GM23338 (cell line): ENCODE results near the gene CHRNA5. TPM values are rescaled to one million over a fixed set of nuclear protein-coding genes. Genes with fewer than 3 reads are reported as not detected.

Source experiments
- ATAC-seq: fragments of 200-7000 bp; cut with Tn5 transposase; 3 replicates; pipeline ENCODE4 v1.9.1; 2020
- DNase-seq: peaks from one replicate; pipeline ENCODE4 v3.0.0-alpha.2; 2015; ENCODE audit warnings: low spot score
- H2AFZ ChIP-seq: fragments of 200-600 bp; sonication (generic); 2 replicates; pipeline ENCODE4 v1.8.0; 2016; ENCODE audit warnings: antibody characterized with exemption, mild to moderate bottlenecking, moderate library complexity
- H3F3A ChIP-seq: fragments of 200-600 bp; sonication (generic); replicated peaks from 2 replicates; pipeline ENCODE4 v1.8.0; 2017; ENCODE audit warnings: antibody characterized with exemption, mixed run types, low read depth
- H3K27ac ChIP-seq: fragments of 200-600 bp; sonication (generic); 2 replicates; pipeline ENCODE4 v1.6.1; 2016; ENCODE audit warnings: low read depth
- H3K27me3 ChIP-seq: fragments of 200-600 bp; sonication (generic); 2 replicates; pipeline ENCODE4 v1.8.0; 2016; ENCODE audit warnings: mild to moderate bottlenecking, mixed run types, moderate library complexity; ENCODE audit not compliant: insufficient read depth
- H3K36me3 ChIP-seq: fragments of 200-600 bp; sonication (generic); 2 replicates; pipeline ENCODE4 v1.8.0; 2016; ENCODE audit warnings: mild to moderate bottlenecking; ENCODE audit not compliant: insufficient read depth
- H3K4me1 ChIP-seq: fragments of 200-600 bp; sonication (generic); 2 replicates; pipeline ENCODE4 v1.8.0; 2016; ENCODE audit warnings: mild to moderate bottlenecking, moderate library complexity; ENCODE audit not compliant: insufficient read depth
- H3K4me2 ChIP-seq: fragments of 200-600 bp; sonication (generic); 2 replicates; pipeline ENCODE4 v1.7.1; 2017; ENCODE audit warnings: mixed run types
- H3K4me3 ChIP-seq: fragments of 200-600 bp; sonication (generic); 2 replicates; pipeline ENCODE4 v1.6.1; 2016; ENCODE audit warnings: mixed run types
- H3K79me2 ChIP-seq: fragments of 200-600 bp; sonication (generic); replicated peaks from 2 replicates; pipeline ENCODE4 v1.8.0; 2017; ENCODE audit warnings: mild to moderate bottlenecking; ENCODE audit not compliant: insufficient read depth
- H3K9me2 ChIP-seq: fragments of 200-600 bp; sonication (generic); 2 replicates; pipeline ENCODE4 v1.8.0; 2017; ENCODE audit not compliant: insufficient read depth
- H4K20me1 ChIP-seq: fragments of 200-600 bp; sonication (generic); replicated peaks from 2 replicates; pipeline ENCODE4 v1.8.0; 2017; ENCODE audit warnings: mild to moderate bottlenecking; ENCODE audit not compliant: insufficient read depth
- H3K27ac Mint-ChIP-seq: 2 replicates; pipeline ENCODE4 v1.8.0; 2020; ENCODE audit warnings: inconsistent platforms, mild to moderate bottlenecking, moderate library complexity, mixed read lengths
- H3K27me3 Mint-ChIP-seq: 3 replicates; pipeline ENCODE4 v1.8.0; 2022; ENCODE audit warnings: low read depth, mild to moderate bottlenecking, moderate library complexity, mixed read lengths, inconsistent platforms; ENCODE audit not compliant: insufficient read depth, poor library complexity
- H3K36me3 Mint-ChIP-seq: 3 replicates; pipeline ENCODE4 v1.8.0; 2021; ENCODE audit warnings: low read depth, mild to moderate bottlenecking, inconsistent platforms, moderate library complexity, mixed read lengths
- H3K4me1 Mint-ChIP-seq: 3 replicates; pipeline ENCODE4 v1.8.0; 2020; ENCODE audit warnings: mild to moderate bottlenecking, inconsistent platforms, mixed read lengths
- H3K4me3 Mint-ChIP-seq: 3 replicates; pipeline ENCODE4 v1.8.0; 2021; ENCODE audit warnings: moderate library complexity, mild to moderate bottlenecking, inconsistent platforms, mixed read lengths
- H3K9me3 Mint-ChIP-seq: 3 replicates; pipeline ENCODE4 v1.8.0; 2020; ENCODE audit warnings: moderate library complexity, mild to moderate bottlenecking, inconsistent platforms, mixed read lengths
- CREB1 ChIP-seq: fragments of 250-450 bp; sonication (Bioruptor Pico); IDR thresholded peaks from 2 replicates; pipeline ENCODE4 v1.5.0; 2020; ENCODE audit warnings: low read depth, mild to moderate bottlenecking, moderate library complexity
- EZH2 ChIP-seq: fragments of 200-600 bp; sonication (generic); IDR thresholded peaks from one replicate; pipeline ENCODE4 v1.8.0; 2017; ENCODE audit warnings: antibody characterized with exemption, mild to moderate bottlenecking, low read depth; ENCODE audit not compliant: unreplicated experiment
- EZH2phosphoT487 ChIP-seq: fragments of 200-600 bp; sonication (generic); IDR thresholded peaks from one replicate; pipeline ENCODE4 v1.8.1; 2018; ENCODE audit warnings: antibody characterized with exemption; ENCODE audit not compliant: unreplicated experiment
- JUNB ChIP-seq: IDR thresholded peaks from one replicate; pipeline ENCODE4 v1.6.1; 2016; ENCODE audit warnings: antibody characterized with exemption; ENCODE audit not compliant: unreplicated experiment
- NANOG ChIP-seq: IDR thresholded peaks from 2 replicates; pipeline ENCODE4 v1.6.1; 2016; ENCODE audit warnings: antibody characterized with exemption, borderline replicate concordance
- POLR2AphosphoS5 ChIP-seq: IDR thresholded peaks from 2 replicates; pipeline ENCODE4 v1.6.1; 2016; ENCODE audit warnings: antibody characterized with exemption, low read depth
- STAT1 ChIP-seq: IDR thresholded peaks from one replicate; pipeline ENCODE4 v1.6.1; 2016; ENCODE audit warnings: antibody characterized with exemption; ENCODE audit not compliant: unreplicated experiment
- ZNF331 ChIP-seq: fragments of 250-450 bp; sonication (Bioruptor Pico); IDR thresholded peaks from 2 replicates; pipeline ENCODE4 v1.5.0; 2020; ENCODE audit warnings: low read depth, mild to moderate bottlenecking, moderate library complexity
- polyA plus RNA-seq: library from polyadenylated mRNA; unstranded; fragments of >200 nt; fragmentation: Nextera tagmentation; extraction: Ambion mirVana; gene quantifications from 2 replicates; pipeline ENCODE4 v1.2.1, GENCODE V29; 2016
- total RNA-seq: library from RNA; depleted of rRNA; stranded (reverse); fragments of >200 nt; shearing (Covaris generic); gene quantifications from 2 replicates; pipeline ENCODE4 v1.2.3, GENCODE V29; 2014
- TF ChIP-seq, protein P1 (sequence below): IDR thresholded peaks from 2 replicates; pipeline ENCODE4 v1.6.1; 2016; ENCODE audit warnings: antibody characterized with exemption
- TF ChIP-seq, protein P2 (sequence below): IDR thresholded peaks from one replicate; pipeline ENCODE4 v1.6.1; 2018; ENCODE audit warnings: antibody characterized with exemption; ENCODE audit not compliant: unreplicated experiment
- TF ChIP-seq, protein P3 (sequence below): fragments of 250-450 bp; sonication (Bioruptor Pico); IDR thresholded peaks from 2 replicates; pipeline ENCODE4 v1.5.0; 2020; ENCODE audit warnings: mild to moderate bottlenecking, moderate library complexity

CHRNA5 gene
- total and polyA plus RNA-seq, 2 experiments from 2014 or later = 19.6 to 23.3 TPM

DNA sequence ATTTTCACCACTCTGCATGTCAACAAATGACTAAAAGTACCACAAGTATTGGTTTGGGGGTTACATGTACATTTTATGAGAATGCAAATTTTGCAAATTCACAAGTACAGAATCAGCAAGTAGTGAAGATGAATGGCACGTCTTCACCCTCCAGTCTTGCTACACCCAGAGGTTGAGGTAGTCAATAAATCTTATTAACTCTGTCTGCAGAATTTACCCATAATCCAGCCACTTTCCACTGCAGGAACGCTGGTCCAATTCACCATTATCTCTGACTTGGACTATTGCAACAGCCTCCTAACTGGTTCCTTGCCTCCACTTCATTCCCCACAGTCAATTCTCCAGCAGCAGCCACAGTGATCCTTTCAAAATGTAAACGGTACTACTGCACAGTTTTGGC lies 14.5 kb upstream of the CHRNA5 start (continued):
- no peak for TF ChIP-seq POLR2AphosphoS5
- TF ChIP-seq CREB1 = no peak
- TF ChIP-seq, protein P1, sequence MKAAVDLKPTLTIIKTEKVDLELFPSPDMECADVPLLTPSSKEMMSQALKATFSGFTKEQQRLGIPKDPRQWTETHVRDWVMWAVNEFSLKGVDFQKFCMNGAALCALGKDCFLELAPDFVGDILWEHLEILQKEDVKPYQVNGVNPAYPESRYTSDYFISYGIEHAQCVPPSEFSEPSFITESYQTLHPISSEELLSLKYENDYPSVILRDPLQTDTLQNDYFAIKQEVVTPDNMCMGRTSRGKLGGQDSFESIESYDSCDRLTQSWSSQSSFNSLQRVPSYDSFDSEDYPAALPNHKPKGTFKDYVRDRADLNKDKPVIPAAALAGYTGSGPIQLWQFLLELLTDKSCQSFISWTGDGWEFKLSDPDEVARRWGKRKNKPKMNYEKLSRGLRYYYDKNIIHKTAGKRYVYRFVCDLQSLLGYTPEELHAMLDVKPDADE = no peak
- TF ChIP-seq NANOG = no peak
- TF ChIP-seq EZH2phosphoT487 = no peak
- TF ChIP-seq, protein P2, sequence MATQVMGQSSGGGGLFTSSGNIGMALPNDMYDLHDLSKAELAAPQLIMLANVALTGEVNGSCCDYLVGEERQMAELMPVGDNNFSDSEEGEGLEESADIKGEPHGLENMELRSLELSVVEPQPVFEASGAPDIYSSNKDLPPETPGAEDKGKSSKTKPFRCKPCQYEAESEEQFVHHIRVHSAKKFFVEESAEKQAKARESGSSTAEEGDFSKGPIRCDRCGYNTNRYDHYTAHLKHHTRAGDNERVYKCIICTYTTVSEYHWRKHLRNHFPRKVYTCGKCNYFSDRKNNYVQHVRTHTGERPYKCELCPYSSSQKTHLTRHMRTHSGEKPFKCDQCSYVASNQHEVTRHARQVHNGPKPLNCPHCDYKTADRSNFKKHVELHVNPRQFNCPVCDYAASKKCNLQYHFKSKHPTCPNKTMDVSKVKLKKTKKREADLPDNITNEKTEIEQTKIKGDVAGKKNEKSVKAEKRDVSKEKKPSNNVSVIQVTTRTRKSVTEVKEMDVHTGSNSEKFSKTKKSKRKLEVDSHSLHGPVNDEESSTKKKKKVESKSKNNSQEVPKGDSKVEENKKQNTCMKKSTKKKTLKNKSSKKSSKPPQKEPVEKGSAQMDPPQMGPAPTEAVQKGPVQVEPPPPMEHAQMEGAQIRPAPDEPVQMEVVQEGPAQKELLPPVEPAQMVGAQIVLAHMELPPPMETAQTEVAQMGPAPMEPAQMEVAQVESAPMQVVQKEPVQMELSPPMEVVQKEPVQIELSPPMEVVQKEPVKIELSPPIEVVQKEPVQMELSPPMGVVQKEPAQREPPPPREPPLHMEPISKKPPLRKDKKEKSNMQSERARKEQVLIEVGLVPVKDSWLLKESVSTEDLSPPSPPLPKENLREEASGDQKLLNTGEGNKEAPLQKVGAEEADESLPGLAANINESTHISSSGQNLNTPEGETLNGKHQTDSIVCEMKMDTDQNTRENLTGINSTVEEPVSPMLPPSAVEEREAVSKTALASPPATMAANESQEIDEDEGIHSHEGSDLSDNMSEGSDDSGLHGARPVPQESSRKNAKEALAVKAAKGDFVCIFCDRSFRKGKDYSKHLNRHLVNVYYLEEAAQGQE = no peak
- no peak for TF ChIP-seq ZNF331 (CRISPR knock-in tag)

DNA sequence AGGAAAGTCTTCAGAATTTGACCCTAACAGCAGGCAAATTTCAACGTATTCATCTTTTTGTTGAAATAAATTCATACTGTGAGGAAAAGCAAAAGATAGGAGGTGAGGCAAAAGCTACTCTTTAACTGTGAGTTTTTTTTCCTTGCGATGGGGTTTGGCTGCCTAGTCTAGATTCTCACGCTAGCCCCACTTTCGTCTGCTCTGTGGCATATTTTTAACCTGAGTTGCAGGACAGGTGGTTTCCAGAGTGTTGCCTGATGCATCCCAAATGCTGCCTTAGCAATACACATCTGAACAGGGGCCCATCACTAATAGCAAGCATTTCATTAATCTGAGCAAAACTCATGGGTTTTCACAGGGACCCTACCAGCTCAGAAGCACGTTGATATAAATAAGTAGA lies 13.4 kb upstream of the CHRNA5 start:
- Histone ChIP-seq H3K27ac (no peak overlapping the region), H3K27me3 (no peaks in the 10 kb centered on the region), H3F3A (no peaks in the 10 kb centered on the region), H4K20me1 (peaks cover 1% of the 10 kb centered on the region; the same call in 1 of the 2 replicates), H3K4me1 (no peaks in the 10 kb centered on the region), H3K9me2 (no peaks in the 10 kb centered on the region), H3K4me2 (no peak overlapping the region), H3K36me3 (peaks cover 16% of the 10 kb centered on the region; the same call in 1 of the 2 replicates), H3K4me3 (no peak overlapping the region), H2AFZ (no peak overlapping the region), H3K79me2 (no peaks in the 10 kb centered on the region)
- Mint-ChIP-seq H3K9me3 (no peaks in the 10 kb centered on the region), H3K27me3 (peaks cover 3% of the 10 kb centered on the region), H3K4me1 (no peaks in the 10 kb centered on the region; the same call in 2 of the 3 replicates), H3K4me3 (no peak overlapping the region), H3K36me3 (peaks cover 38% of the 10 kb centered on the region), H3K27ac (no peak overlapping the region)
- no peak for DNase-seq
- ATAC-seq = no peak
- TF ChIP-seq POLR2AphosphoS5 (no peak), EZH2 (no peak), EZH2phosphoT487 (no peak), STAT1 (no peak), CREB1 (no peak), JUNB (no peak)
- TF ChIP-seq, protein P3, sequence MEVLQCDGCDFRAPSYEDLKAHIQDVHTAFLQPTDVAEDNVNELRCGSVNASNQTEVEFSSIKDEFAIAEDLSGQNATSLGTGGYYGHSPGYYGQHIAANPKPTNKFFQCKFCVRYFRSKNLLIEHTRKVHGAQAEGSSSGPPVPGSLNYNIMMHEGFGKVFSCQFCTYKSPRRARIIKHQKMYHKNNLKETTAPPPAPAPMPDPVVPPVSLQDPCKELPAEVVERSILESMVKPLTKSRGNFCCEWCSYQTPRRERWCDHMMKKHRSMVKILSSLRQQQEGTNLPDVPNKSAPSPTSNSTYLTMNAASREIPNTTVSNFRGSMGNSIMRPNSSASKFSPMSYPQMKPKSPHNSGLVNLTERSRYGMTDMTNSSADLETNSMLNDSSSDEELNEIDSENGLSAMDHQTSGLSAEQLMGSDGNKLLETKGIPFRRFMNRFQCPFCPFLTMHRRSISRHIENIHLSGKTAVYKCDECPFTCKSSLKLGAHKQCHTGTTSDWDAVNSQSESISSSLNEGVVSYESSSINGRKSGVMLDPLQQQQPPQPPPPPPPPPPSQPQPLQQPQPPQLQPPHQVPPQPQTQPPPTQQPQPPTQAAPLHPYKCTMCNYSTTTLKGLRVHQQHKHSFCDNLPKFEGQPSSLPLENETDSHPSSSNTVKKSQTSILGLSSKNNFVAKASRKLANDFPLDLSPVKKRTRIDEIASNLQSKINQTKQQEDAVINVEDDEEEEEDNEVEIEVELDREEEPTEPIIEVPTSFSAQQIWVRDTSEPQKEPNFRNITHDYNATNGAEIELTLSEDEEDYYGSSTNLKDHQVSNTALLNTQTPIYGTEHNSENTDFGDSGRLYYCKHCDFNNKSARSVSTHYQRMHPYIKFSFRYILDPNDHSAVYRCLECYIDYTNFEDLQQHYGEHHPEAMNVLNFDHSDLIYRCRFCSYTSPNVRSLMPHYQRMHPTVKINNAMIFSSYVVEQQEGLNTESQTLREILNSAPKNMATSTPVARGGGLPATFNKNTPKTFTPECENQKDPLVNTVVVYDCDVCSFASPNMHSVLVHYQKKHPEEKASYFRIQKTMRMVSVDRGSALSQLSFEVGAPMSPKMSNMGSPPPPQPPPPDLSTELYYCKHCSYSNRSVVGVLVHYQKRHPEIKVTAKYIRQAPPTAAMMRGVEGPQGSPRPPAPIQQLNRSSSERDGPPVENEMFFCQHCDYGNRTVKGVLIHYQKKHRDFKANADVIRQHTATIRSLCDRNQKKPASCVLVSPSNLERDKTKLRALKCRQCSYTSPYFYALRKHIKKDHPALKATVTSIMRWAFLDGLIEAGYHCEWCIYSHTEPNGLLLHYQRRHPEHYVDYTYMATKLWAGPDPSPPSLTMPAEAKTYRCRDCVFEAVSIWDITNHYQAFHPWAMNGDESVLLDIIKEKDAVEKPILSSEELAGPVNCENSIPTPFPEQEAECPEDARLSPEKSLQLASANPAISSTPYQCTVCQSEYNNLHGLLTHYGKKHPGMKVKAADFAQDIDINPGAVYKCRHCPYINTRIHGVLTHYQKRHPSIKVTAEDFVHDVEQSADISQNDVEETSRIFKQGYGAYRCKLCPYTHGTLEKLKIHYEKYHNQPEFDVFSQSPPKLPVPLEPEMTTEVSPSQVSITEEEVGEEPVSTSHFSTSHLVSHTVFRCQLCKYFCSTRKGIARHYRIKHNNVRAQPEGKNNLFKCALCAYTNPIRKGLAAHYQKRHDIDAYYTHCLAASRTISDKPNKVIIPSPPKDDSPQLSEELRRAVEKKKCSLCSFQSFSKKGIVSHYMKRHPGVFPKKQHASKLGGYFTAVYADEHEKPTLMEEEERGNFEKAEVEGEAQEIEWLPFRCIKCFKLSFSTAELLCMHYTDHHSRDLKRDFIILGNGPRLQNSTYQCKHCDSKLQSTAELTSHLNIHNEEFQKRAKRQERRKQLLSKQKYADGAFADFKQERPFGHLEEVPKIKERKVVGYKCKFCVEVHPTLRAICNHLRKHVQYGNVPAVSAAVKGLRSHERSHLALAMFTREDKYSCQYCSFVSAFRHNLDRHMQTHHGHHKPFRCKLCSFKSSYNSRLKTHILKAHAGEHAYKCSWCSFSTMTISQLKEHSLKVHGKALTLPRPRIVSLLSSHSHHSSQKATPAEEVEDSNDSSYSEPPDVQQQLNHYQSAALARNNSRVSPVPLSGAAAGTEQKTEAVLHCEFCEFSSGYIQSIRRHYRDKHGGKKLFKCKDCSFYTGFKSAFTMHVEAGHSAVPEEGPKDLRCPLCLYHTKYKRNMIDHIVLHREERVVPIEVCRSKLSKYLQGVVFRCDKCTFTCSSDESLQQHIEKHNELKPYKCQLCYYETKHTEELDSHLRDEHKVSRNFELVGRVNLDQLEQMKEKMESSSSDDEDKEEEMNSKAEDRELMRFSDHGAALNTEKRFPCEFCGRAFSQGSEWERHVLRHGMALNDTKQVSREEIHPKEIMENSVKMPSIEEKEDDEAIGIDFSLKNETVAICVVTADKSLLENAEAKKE (CRISPR knock-in tag) = no peak
- TF ChIP-seq, protein P2 = no peak
